ENCODE results near the gene JARID2. TPM values are rescaled to one million over a fixed set of nuclear protein-coding genes. Genes with fewer than 3 reads are reported as not detected.

JARID2 gene
- total and polyA plus RNA-seq, 10 of the 15 experiments (the other 5 are each of a cell fraction or from before 2014, with no cell fraction given), result 4.2 to 21.6 (median 11.7) TPM

- intact Hi-C loops (cut with micrococcal nuclease; ENCODE audit: unreplicated experiment), result no loop called here
- no TSS peak for BruUV-seq (replicated peaks)
- DNase-seq (ENCODE audit: low read depth, low spot score) (no peak), FAIRE-seq (no peak), ATAC-seq (no peak)
- ChIA-PET CTCF (interaction anchor here (0.9 to 1.3 kb wide), 2 partner anchors 24 to 69 kb away, joined by 3 to 4 read pairs; no protein-coding TSS in a partner anchor), RAD21 (ENCODE audit: unreplicated experiment) (interaction anchor here (1.4 kb wide), 2 partner anchors 10 to 142 kb away, joined by 3 read pairs; no protein-coding TSS in a partner anchor), POLR2A (interaction anchor here (0.6 kb wide), 1 partner anchor 64 kb away, joined by 7 read pairs; no protein-coding TSS in a partner anchor), SMC1A (ENCODE audit: uncharacterized antibody, unreplicated experiment) (interaction anchor here (0.7 to 1.3 kb wide), 4 partner anchors 9 to 52 kb away, joined by 3 to 6 read pairs (median 3); no protein-coding TSS in a partner anchor)
- Histone ChIP-seq H3K27ac (ENCODE audit: control insufficient read depth, insufficient read depth) (no peak overlapping the region), H2AFZ (ENCODE audit: control insufficient read depth, low read depth, low read length) (no peak overlapping the region), H3K27me3 (replicated peaks in 1 of 2; ENCODE audit: control insufficient read depth in 2 of 2, insufficient read depth in 2 of 2, low read length in 1 of 2) (no peaks in the 10 kb centered on the region), H3K36me3 (ENCODE audit: control insufficient read depth in 2 of 2, insufficient read depth in 2 of 2, low read length in 1 of 2) (peaks cover 0 to 2% of the 10 kb centered on the region in 2 experiments; a peak in 2 of 4 replicates), H3K79me2 (ENCODE audit: control insufficient read depth, insufficient read depth, low read length) (peaks cover 89% of the 10 kb centered on the region), H3K4me2 (ENCODE audit: control insufficient read depth, insufficient read depth) (no peak overlapping the region), H3K4me3 (no peak overlapping the region), H3K4me1 (ENCODE audit: control insufficient read depth, insufficient read depth, low read length) (peaks cover 14% of the 10 kb centered on the region), H3K9me3 (replicated peaks; ENCODE audit: control insufficient read depth, insufficient read depth, low read length) (no peaks in the 10 kb centered on the region; the same call in 1 of the 3 replicates), H4K20me1 (ENCODE audit: control insufficient read depth, insufficient read depth) (no peaks in the 10 kb centered on the region), H3K9ac (ENCODE audit: control insufficient read depth, insufficient read depth, low read length) (no peak overlapping the region)
- WGBS (ENCODE audit: insufficient coverage, insufficient replicate concordance, low lambda C conversion rate, missing lambda C conversion rate), result 94% methylated on average over 3 of the region's 3 CpGs
- no peak for TF ChIP-seq SREBF2 (IDR thresholded peaks at IDR 0.05; ENCODE audit: low read length)
- no peak for TF ChIP-seq IRF3 (IDR thresholded peaks at IDR 0.05)
- no peak for TF ChIP-seq NKRF (conservative IDR thresholded peaks at IDR 0.05)
- in situ Hi-C loops (cut with MboI), result no loop called here
These were observed 150.9 kb downstream of the JARID2 start for GRCh38 chr6:15396808-15397207.
